Stimulated activated CD8-positive, alpha-beta memory T cell treated with anti-CD3 and anti-CD28 coated beads, Interleukin-15, amount 100 ng/mL, for 4 hours (primary cell): ENCODE results near the gene SPEM2.

Experiments
- DNase-seq, 2 donors: peaks; one replicate each; pipeline ENCODE4 v3.0.0-alpha.2; 2020; ENCODE audit warnings: low read depth in 2 of 2

SPEM2 gene

DNA sequence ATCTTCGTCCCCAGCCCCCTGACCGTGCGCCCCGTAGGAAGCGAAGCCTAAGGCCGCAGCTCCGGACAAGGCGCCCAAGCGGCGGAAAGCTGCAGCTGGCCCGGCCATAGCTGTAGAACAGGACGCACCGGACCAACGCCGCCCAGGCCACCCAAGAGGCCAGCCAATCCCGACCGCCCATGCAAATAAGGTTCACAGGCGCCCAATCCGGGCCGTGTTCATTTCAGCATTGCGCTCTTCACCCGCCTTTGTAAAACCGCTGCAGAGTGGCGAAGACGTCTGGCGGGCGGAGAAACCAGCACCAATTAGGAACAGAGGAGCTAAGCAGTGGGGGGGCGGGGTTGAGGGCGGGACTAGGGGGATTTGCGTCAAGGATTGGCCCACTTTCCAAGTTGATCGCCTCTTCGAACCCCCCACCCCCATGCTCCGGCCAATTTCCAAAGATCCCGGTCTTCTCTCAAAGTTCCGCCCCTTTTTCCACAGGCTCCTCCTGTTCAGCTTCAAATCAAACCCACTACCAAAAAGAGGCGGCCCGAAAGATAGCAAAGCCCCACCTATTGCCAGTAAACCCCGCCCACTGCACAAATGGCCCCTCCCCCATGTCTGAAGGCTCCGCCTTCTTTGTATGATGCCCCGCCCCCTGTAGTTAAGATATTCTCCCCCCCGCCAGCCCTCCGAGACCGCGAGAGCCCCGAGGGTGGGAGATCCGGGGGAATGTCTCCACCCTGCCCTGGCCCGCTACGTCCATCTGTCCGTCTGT lies 21.3 kb upstream of the SPEM2 start, which contains the start of gene TMEM256:
TMEM256 (minus strand) TSS at position 121 of the 760 bp plus-strand sequence; CDS start at position 108, 13 bp downstream.
- peak; percentile 88 to 93 for DNase-seq

DNA sequence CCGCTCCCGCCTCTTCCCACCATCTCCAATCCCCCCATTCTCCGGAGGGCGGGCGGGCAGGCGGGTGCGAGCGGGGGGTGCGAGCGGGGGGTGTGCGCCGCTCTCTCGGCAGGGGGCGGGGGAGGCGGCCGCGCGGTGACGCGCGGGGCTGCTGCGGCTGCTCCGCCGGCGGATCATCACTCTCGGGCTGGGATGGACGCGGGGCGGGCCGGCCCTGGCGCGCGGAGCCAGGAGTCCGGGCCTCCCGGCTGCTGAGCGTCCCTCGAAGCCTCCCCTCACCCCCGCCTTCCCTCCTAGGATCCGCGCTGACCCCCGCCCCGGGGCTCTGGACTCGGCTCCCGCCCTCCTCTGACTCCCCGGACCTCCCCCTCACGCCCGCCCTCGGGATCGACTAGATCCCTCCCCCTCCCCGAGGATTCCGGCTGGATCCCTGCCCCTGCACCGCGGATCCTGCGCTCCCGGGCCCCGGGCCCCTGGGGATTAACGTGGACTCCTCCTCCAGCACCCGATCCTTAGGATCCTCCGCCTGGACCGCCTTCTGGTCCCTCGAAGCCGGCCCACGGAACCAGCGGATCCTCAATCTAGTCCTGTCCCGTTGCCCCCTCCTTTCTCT lies 20.6 kb upstream of the SPEM2 start:
- peak; percentile 38 to 50 for DNase-seq

DNA sequence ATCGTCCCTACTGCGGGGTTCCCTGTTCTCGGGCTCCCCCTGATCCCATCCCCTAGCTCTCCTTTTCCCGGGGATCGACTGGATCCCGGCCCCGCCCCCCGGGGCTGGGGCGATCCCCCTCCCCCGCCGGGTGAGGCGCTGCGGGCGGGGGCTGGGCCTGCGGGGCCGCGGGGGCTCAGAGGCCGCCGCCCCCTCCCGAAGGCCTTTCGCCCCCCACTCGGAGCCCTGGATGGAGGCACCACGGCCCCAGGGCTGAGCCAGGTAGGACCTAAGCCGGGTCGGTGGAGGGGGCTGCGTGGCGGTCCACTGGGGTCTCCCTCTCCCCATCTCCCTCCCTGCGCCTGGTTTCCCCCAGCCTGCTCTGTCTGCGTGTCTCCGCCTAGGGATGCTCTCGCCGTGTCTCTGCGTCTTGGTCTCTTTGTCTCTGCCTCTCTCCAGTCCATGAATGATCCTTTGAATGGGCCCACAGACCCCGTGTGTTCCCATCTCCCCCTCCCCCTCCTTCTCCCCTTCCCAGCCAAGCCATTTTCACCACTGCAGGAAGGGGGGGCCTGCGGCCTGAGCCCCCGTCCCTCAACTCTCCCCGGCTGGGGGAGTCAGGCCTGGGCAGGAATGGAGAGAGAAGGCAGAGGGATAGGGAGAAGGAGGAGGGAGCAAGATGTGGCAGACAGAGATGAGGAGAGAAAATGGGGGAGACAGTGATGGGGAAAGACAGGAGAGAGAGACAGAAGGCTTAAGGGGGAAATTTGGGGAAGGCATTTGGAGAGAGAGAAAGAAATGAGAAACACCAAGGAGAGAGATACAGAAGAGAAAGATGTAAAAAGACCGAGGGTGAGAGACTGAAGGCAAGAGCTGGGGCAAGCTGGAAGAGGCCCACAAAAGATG lies 19.8 kb upstream of the SPEM2 start:
- no peak for DNase-seq

DNA sequence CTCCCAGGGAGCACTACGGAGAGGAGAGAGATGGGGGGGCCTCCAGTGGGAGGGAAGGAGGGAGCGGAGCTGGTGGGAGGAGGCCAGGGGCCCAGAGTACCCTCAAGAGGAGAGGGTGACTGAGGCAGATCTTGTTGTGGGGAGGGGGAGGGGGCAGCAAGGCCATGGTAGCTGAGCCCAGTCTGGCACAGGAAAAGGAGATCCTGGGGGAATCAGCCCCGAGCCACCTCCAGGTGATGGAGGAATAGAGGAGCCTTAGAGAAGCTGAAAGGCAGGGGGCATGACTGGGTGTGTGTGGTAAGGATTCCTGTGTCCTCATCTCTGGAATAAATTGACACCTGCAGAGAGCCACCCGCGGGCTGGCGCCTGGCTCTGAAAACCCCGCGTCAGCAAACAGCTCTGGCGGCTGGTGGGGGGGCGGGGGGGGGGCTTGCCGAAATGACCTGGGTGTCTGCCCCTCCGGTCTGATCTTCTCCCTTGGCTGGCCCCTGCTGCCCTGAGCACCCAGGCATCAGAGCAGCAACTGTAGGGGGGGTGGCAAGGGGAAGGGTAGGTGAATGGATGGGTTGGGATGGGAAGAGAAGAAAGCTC lies 19.1 kb upstream of the SPEM2 start:
- no peak for DNase-seq

DNA sequence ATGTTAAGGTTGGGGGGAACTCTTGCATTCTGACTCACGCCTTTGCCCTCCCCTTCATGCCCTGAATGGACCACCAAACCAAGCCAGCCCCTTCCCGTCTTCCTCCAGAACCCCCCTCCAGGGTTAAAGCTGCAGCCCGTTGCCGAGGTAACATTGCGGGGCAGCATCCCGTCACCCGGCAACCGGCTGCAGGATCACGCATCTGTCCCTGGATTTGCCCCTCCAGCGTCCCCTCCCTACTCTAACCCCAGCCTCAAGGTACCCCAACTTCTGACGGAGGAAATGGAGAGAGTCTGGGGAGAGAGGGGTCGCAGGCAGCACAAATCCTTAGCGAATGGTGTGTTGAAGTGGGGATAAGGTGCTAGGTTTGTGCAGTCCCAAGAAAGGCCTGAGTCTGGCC lies 18.3 kb upstream of the SPEM2 start:
- DNase-seq: no peak

DNA sequence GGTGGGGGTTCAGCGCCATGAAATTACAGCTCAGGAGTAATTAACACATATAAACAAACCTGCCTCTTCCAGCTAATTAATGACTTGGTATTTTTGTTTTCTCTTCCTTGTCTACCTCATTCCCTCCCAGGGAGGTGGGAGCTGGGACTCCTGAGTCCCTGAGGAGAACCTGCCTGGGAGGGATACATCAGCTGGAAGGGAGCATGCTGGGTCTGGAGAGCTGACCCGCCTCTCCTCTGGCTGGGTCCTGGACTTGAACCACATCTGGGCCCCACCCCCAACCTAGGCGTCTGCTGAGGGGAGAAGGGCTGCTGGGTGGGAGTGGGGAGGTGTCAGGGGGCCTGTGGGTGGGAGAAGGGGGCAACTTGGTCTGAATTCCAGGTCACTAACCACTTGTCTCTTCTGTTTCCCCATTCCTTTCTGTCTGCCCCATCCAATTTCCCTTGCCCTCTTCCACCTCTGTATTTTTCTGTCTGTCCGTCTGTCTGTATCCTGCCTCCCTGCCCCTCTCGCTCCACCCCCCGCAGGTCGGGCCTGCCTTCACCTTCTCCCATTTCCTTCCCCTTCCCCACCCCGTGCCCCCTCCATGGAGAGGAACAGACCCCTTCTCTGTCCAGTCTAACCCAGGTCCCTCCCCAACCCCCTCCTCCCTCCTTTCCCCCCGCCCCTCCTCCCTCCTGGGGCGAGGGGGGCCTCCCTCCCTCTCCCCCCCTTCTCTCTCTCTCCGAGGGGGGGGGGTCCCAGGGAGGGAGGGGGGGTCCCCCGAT lies 17.7 kb upstream of the SPEM2 start, which contains the start of gene NLGN2:
NLGN2 (plus strand) TSS at position 361 of the 767 bp plus-strand sequence. CDS start 411 bp downstream, outside the sequence.
- no peak for DNase-seq

DNA sequence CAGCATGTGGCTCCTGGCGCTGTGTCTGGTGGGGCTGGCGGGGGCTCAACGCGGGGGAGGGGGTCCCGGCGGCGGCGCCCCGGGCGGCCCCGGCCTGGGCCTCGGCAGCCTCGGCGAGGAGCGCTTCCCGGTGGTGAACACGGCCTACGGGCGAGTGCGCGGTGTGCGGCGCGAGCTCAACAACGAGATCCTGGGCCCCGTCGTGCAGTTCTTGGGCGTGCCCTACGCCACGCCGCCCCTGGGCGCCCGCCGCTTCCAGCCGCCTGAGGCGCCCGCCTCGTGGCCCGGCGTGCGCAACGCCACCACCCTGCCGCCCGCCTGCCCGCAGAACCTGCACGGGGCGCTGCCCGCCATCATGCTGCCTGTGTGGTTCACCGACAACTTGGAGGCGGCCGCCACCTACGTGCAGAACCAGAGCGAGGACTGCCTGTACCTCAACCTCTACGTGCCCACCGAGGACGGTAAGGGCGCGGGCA lies 17.1 kb upstream of the SPEM2 start:
- no peak for DNase-seq

DNA sequence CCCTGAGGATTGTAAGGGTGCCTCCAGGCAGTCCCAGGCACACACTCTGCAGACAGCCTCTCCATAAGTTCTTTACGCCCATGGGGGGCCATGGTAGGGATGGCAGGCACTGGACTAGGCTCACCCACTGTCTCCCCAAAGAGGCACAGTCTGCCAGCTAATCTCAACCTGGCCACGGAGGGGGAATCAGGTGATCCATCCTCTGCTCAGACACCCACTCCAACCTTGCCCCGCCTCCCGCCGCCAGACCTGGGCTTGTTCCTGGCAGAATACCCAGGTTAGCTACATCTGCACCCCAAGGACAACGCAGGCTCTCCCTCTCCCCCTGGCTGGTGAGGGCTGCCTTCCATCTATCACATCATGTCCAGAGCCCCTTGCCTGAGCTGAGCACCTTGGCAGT lies 16.6 kb upstream of the SPEM2 start:
- no peak for DNase-seq

DNA sequence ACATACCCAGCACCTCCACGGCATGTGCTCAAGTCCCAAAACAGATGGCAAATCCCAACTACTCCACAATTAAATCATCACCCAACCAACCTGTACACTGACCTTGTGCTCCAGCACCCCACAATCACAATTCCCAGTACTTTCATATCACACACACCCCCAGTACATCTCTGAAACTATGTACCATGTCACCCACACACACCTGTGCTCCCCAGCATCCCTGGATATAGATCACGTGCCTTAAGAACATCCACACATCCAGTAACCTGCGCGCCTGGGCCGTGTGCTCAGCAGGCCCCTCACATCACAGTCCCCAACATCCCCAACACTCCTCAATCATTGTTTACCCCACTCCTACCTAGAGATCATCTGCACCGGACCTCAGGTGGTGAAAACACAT lies 15.7 kb upstream of the SPEM2 start:
- DNase-seq: no peak

DNA sequence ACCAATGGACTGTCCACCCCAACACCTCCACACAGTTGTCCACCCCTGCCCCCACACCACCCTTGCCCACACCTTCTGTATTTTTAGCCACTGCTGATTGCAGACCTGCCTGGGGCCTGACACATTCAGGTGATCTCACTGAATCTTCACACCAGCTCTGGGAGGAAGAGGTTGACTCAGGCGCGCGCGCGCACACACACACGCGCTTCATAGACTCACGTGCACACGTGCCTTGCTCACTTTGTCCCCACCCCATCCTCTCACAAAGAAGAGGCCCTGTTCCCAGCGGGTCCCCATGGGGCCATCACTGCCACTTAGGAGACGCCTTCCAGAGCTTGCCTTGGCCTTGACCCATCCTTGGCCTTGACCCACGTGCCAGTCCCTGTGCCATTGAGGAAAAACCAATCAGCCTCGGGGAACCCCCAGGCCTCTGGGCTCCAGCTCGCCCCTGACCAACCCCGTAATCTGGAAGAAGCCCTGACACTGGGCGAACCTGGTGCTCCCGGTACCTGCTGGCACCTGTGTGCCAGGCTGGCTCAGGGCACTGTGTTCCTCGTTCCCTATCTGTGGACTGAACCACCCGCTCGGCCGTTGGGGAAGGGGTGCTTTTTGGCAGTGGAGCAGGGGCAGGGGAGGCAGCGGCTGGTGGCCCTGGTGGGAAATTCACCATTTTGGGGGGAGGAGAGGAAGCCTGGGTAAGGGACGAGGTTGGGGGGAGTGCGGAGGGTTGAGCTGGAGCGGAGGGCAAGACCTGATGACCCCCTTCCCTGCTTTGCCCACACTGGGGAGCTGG lies 14.6 kb upstream of the SPEM2 start:
- DNase-seq: no peak

DNA sequence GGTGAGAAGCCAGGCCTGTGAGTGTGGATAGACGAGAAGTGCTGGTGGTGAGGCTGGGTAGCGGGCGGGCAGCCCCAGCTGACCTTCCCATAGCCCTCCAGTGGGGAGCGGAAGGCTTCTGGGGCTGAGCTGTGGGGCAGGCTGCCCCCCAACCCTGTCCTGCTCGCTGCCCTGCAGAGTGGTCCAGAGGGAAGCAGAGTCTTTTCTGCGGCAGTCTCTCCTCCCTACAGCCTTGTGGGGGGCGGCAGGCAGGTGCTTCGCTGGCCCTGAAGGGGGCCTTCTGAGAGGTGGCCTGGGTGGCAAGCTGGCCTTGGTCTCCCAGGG lies 14.0 kb upstream of the SPEM2 start:
- no peak for DNase-seq

DNA sequence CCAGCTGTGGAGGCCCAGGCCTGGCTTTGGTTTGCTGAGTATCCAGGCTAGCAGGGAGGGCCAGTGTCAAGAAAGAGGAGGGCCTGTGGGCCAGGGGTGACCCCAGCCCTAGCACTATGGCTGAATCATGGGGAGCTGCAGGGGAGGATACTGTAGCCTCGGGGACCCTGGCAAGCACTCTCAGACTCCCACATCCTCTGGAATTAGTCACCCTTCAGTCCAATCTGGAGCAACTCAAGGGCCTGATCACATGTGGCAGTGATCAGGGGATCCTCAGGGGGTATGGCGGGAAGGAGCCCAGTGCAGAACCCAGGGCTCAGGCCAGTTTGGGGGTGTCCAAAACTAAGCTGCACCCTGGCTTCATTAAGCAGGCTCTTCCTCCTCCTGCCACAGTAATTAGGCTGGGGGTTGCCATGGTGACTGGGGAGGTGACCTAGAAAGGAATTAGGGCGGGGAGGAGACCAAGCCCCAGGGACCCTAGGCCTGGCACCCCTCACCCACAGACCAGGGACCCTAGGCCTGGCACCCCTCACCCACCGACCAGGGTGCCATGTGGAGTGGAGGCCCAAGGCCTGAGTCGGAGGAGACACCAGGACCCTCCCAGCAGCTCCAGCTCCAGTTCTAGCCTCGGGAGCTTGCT lies 11.9 kb upstream of the SPEM2 start:
- no peak for DNase-seq

DNA sequence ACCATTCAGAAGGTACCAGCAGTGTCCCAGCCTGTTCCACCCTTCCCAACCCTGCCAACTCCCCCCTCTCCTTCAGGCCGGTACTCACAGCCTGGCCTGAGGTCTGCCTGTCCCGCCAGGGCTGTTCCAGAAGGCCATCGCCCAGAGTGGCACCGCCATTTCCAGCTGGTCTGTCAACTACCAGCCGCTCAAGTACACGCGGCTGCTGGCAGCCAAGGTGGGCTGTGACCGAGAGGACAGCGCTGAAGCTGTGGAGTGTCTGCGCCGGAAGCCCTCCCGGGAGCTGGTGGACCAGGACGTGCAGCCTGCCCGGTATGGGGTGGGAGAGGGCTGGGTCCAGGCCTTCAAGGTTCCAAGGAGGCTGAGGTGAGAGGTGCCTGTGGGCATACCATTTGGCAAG lies 10.6 kb upstream of the SPEM2 start:
- DNase-seq: no peak

DNA sequence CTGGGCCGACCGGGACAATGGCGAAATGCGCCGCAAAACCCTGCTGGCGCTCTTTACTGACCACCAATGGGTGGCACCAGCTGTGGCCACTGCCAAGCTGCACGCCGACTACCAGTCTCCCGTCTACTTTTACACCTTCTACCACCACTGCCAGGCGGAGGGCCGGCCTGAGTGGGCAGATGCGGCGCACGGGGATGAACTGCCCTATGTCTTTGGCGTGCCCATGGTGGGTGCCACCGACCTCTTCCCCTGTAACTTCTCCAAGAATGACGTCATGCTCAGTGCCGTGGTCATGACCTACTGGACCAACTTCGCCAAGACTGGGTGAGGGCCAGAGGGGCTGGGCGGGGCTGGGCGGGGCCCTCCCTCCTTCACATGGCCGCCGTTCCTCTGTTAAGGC lies 9.6 kb upstream of the SPEM2 start:
- DNase-seq: no peak

DNA sequence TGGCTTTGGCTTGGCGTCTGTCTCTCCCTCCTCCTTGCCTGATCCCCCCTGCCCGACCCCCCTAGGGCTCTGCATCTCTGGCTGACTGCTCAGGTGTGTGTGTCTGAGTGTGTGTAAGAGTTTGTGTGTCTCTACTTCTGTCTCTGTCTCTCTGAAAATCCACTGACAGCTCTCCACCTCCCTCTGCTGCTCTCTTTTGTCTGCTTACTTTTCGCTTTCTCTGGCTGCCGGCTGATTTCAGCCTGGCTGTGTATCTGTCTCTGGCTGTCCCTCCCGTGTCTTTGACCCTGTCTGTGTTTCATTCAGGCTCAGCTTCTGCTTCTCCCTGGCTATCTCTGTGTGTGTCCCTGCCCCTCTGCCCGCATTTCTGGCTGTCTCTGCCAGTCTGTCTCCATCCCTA lies 9.1 kb upstream of the SPEM2 start:
- no peak for DNase-seq

DNA sequence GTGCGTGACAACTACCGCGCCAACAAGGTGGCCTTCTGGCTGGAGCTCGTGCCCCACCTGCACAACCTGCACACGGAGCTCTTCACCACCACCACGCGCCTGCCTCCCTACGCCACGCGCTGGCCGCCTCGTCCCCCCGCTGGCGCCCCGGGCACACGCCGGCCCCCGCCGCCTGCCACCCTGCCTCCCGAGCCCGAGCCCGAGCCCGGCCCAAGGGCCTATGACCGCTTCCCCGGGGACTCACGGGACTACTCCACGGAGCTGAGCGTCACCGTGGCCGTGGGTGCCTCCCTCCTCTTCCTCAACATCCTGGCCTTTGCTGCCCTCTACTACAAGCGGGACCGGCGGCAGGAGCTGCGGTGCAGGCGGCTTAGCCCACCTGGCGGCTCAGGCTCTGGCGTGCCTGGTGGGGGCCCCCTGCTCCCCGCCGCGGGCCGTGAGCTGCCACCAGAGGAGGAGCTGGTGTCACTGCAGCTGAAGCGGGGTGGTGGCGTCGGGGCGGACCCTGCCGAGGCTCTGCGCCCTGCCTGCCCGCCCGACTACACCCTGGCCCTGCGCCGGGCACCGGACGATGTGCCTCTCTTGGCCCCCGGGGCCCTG lies 8.3 kb upstream of the SPEM2 start:
- DNase-seq: no peak

DNA sequence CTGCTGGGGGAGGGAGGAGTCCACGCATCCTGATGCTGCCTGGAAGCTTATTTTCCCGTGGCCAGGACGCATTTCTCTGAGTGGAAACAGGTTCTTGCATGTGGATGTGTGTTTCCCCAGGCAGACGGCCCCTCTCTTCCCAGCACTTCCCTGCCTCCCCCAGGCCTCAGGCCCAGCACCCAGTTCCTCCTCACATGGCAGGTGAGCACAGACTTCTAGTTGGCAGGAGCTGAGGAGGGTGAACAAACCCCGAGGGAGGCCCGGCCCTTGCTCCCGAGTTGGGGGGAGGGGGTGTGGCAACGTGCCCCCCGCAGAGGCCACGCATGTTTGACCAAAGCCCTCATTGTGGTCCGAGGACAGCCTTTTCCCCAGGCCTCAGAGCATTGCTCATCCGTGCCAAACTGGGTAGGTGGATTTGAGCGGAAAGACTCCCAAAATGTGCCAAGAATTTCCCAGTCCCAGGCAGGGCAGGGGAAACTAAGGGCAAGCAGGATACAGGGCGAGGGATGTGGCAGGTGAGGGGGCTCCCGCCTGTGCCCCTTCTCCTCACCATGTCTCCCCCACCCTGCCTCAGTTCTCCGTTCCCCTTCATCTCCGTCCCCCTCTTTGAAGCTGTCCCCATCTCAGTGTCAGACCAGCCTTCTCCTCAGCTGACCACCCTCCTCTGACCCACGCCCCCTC lies 6.8 kb upstream of the SPEM2 start:
- no peak for DNase-seq

DNA sequence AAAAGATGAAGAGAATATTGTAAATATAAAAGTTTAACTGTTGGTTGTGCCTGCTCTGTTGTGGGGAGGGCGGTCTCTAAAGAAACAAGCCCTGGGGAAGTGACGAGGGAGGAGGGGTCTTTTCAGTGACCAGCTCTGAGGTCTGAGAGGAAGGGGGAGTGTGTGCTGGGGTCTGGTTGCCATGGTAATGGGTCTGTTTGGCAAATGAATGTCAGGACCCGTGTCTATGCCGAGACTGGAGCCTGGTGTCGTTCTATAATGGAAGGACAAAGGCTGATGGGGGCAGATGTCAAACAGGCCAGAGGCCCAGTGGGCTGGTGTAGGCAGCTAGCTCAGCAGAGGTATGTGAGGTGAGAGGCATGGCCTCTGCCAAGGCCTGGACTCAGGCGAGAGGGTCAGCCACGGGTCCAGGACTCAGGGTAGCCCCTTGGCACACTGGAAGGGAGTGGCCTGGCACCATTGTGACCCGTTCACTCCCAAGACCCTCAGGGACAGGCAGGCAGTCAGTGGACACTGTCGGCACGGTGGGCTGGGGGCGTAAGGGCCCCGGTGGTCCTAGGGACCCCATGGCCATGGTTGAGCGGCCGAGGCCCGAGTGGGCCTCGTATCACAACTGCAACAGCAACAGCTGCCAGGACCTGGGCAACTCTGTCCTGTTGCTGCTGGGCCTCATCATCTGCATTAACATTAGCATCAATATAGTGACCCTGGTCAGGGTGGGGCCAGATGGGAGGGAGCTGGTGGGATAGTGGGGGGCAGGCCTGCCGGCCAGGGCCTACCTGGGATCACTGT lies 5.4 kb upstream of the SPEM2 start, which contains the start of gene SPEM1:
SPEM1 (plus strand) TSS at position 506 of the 792 bp plus-strand sequence; CDS start at position 567, 61 bp downstream.
- DNase-seq: no peak
